Measurements from ENCODE around the gene BAG5. TPM values are rescaled to one million over a fixed set of nuclear protein-coding genes. Genes with fewer than 3 reads are reported as not detected.
A peak's percentile ranks its signal among the peaks of the same experiment; 100 is the strongest.

Gene BAG5
- total RNA-seq, 1 experiment from 2014 or later = 36.5 TPM

DNA sequence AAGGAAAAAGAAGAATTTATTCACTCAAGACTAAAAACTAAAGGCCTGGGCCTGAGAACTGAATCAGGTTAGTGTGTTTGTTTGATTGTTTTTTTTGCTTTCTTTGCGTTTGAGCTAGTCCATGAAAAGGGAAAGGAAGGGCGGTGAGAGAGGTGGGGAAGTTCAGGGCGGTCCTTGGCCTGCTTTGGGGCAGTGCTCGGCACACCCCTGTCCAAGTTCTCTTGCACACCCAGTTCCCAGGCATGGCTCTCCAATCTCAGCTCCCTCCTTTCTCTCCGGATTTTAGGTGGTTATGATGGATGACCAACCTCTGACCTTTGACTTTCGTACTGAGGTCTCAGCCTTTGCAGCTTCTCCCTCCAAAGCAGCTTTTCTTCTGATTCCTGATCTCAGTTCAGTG, 11.6 kb upstream of the BAG5 start:
- peaks cover 22% of the 10 kb centered on the region for H3K36me3 Mint-ChIP-seq (ENCODE audit: insufficient read depth, unreplicated experiment)
- H3K4me3 Mint-ChIP-seq (ENCODE audit: low read depth, unreplicated experiment) = no peak overlapping the region
- TF ChIP-seq, protein P1, sequence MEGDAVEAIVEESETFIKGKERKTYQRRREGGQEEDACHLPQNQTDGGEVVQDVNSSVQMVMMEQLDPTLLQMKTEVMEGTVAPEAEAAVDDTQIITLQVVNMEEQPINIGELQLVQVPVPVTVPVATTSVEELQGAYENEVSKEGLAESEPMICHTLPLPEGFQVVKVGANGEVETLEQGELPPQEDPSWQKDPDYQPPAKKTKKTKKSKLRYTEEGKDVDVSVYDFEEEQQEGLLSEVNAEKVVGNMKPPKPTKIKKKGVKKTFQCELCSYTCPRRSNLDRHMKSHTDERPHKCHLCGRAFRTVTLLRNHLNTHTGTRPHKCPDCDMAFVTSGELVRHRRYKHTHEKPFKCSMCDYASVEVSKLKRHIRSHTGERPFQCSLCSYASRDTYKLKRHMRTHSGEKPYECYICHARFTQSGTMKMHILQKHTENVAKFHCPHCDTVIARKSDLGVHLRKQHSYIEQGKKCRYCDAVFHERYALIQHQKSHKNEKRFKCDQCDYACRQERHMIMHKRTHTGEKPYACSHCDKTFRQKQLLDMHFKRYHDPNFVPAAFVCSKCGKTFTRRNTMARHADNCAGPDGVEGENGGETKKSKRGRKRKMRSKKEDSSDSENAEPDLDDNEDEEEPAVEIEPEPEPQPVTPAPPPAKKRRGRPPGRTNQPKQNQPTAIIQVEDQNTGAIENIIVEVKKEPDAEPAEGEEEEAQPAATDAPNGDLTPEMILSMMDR (IDR thresholded peaks at IDR 0.05; ENCODE audit: unreplicated experiment) = no peak
- no peak overlapping the region for H3K27ac Mint-ChIP-seq (ENCODE audit: unreplicated experiment)
- CTCF ChIA-PET = interaction anchor here (0.5 to 0.7 kb wide), 2 partner anchors 9 to 106 kb away, joined by 3 to 7 read pairs; no protein-coding TSS in a partner anchor
- intact Hi-C loops (cut with micrococcal nuclease; ENCODE audit: unreplicated experiment) = loop anchor here (10.0 kb wide), 2 partner anchors 51 to 101 kb away; partner anchors contain the start of gene KLC1
- no peaks in the 10 kb centered on the region for H3K9me3 Mint-ChIP-seq (ENCODE audit: low read depth, unreplicated experiment)
- BruUV-seq (replicated peaks) = no TSS peak
- no peaks in the 10 kb centered on the region for H3K27me3 Mint-ChIP-seq (ENCODE audit: unreplicated experiment)
- peaks cover 18% of the 10 kb centered on the region for H3K4me1 Mint-ChIP-seq (ENCODE audit: low read depth, unreplicated experiment)
- DNase-seq = no peak

DNA sequence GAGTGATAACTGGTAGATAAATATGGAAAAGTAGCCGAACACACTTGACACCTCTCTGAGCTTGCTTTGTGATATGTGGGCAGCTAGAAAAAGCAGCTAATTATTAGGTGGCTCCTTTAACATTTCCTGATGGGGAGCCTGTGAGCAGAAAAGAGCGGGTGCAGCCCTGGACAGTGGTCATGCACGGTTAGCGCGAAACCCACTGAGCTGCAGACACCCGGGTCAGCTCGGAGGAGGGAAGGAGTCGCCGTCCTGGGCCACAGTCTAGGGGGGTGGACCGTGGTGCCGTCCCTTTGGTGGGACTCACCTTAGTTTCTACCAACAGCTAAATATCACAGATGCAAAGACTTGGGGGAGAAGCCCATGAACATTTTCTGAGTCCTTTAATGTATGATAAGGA, 7.0 kb upstream of the BAG5 start:
- Mint-ChIP-seq H3K27me3 (ENCODE audit: unreplicated experiment) (no peaks in the 10 kb centered on the region), H3K36me3 (ENCODE audit: insufficient read depth, unreplicated experiment) (peaks cover 11% of the 10 kb centered on the region), H3K4me1 (ENCODE audit: low read depth, unreplicated experiment) (no peaks in the 10 kb centered on the region), H3K27ac (ENCODE audit: unreplicated experiment) (no peak overlapping the region), H3K9me3 (ENCODE audit: low read depth, unreplicated experiment) (no peaks in the 10 kb centered on the region), H3K4me3 (ENCODE audit: low read depth, unreplicated experiment) (no peak overlapping the region)
- CTCF ChIA-PET = interaction anchor here (0.5 kb wide), 1 partner anchor 348 kb away, joined by 5 read pairs; no protein-coding TSS in a partner anchor
- DNase-seq = no peak
- BruUV-seq (replicated peaks) = no TSS peak
- intact Hi-C loops (cut with micrococcal nuclease; ENCODE audit: unreplicated experiment) = no loop called here
- TF ChIP-seq, protein P1 (IDR thresholded peaks at IDR 0.05; ENCODE audit: unreplicated experiment) = no peak

DNA sequence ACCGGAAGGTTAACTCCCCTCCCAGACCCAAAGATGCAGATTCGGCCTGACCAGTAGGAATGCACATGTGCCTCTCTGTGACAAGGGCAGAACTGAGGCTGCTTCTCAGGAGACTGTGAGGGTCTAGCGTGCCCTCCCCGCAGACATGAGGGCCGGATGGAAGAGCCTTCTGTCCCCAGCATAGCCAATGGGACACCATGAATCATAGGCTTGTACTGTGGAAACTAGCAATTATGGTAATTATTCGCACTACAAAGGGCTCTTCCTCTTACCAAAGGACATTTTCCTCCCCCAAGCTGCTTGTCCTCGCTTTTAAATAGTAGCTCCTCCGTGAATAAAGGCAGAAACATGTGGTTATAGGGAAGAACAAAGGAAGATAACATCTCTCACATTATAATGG, 6.5 kb upstream of the BAG5 start:
- no peak for DNase-seq
- Mint-ChIP-seq H3K4me1 (ENCODE audit: low read depth, unreplicated experiment) (no peaks in the 10 kb centered on the region), H3K9me3 (ENCODE audit: low read depth, unreplicated experiment) (no peaks in the 10 kb centered on the region), H3K27me3 (ENCODE audit: unreplicated experiment) (no peaks in the 10 kb centered on the region), H3K27ac (ENCODE audit: unreplicated experiment) (no peak overlapping the region), H3K36me3 (ENCODE audit: insufficient read depth, unreplicated experiment) (peaks cover 7% of the 10 kb centered on the region), H3K4me3 (ENCODE audit: low read depth, unreplicated experiment) (no peak overlapping the region)
- CTCF ChIA-PET = interaction anchor here (0.5 kb wide), 1 partner anchor 349 kb away, joined by 5 read pairs; no protein-coding TSS in a partner anchor
- BruUV-seq (replicated peaks) = no TSS peak
- TF ChIP-seq, protein P1 (IDR thresholded peaks at IDR 0.05; ENCODE audit: unreplicated experiment) = no peak
- intact Hi-C loops (cut with micrococcal nuclease; ENCODE audit: unreplicated experiment) = no loop called here

DNA sequence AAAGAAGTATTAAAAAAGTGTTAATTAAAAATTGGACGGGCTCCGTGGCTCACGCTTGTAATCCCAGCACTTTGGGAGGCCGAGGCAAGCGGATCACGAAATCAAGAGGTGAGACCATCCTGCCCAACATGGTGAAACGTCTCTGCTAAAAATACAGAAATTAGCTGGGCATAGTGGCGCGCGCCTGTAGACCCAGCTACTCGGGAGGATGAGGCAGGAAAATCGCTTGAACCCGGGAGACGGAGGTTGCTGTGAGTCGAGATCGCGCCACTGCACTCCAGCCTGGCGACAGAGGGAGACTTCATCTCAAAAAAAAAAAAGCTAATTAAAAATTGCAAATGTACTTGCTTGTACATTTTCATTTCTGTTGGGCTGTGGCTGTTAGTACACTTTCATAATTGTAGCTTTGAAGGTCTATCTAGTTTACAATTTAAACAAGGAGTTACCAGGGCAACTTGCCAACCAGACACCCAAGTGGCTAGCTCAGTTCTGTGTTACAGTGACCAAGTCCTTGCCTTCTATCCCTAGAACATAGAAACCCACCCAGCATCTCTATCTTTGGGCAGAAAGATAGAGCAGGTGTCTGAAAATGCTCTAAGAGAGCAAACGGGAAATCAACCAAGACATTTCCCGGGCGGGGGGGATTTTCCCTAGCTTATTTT, 1.5 kb upstream of the BAG5 start:
- no TSS peak for BruUV-seq (replicated peaks)
- Mint-ChIP-seq H3K4me3 (ENCODE audit: low read depth, unreplicated experiment) (peak overlapping the region; percentile 98), H3K9me3 (ENCODE audit: low read depth, unreplicated experiment) (no peaks in the 10 kb centered on the region), H3K4me1 (ENCODE audit: low read depth, unreplicated experiment) (peaks cover 23% of the 10 kb centered on the region), H3K27ac (ENCODE audit: unreplicated experiment) (no peak overlapping the region), H3K36me3 (ENCODE audit: insufficient read depth, unreplicated experiment) (peaks cover 45% of the 10 kb centered on the region), H3K27me3 (ENCODE audit: unreplicated experiment) (no peaks in the 10 kb centered on the region)
- TF ChIP-seq, protein P1 (IDR thresholded peaks at IDR 0.05; ENCODE audit: unreplicated experiment) = no peak
- DNase-seq = no peak
- intact Hi-C loops (cut with micrococcal nuclease; ENCODE audit: unreplicated experiment) = no loop called here
- CTCF ChIA-PET = no interaction called here

Data from Calu3 (cell line).